ENCODE results near the gene HUS1B.

DNA sequence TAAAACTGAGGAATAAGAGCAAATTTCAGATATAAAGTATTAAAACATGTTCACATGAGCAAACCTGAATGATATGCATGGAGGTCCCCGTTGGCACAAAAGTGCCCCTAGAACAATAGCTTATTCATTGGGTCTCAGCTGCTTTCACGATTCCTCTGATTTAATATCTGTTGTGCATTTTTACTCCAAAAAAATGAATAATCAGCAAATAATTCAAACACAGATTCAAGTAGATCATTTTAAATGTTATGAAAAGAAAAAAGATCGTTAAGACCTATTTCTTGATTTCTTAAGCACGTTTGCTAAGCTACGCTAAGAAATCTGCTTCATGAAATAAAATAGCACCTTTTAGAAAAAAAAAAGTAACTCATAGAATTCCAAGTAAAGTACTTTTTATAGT, 21.7 kb downstream of the HUS1B start:
- TF ChIP-seq, protein P1, sequence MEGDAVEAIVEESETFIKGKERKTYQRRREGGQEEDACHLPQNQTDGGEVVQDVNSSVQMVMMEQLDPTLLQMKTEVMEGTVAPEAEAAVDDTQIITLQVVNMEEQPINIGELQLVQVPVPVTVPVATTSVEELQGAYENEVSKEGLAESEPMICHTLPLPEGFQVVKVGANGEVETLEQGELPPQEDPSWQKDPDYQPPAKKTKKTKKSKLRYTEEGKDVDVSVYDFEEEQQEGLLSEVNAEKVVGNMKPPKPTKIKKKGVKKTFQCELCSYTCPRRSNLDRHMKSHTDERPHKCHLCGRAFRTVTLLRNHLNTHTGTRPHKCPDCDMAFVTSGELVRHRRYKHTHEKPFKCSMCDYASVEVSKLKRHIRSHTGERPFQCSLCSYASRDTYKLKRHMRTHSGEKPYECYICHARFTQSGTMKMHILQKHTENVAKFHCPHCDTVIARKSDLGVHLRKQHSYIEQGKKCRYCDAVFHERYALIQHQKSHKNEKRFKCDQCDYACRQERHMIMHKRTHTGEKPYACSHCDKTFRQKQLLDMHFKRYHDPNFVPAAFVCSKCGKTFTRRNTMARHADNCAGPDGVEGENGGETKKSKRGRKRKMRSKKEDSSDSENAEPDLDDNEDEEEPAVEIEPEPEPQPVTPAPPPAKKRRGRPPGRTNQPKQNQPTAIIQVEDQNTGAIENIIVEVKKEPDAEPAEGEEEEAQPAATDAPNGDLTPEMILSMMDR (IDR thresholded peaks at IDR 0.05; ENCODE audit: extremely low read depth in 1 of 2, insufficient read depth in 1 of 2, low read depth in 1 of 2, low read length in 2 of 2): no peak
- TF ChIP-seq POLR2A (IDR thresholded peaks at IDR 0.05; ENCODE audit: low read depth, low read length): no peak
- TF ChIP-seq FOS (IDR thresholded peaks at IDR 0.05; ENCODE audit: borderline replicate concordance, insufficient read depth, low read length): no peak

All from endothelial cell of umbilical vein (primary cell).